Skeletal muscle satellite cell (primary cell): ENCODE data around the gene CKM. TPM values are rescaled to one million over a fixed set of nuclear protein-coding genes. Genes with fewer than 3 reads are reported as not detected.

Source experiments
- H3K27me3 ChIP-seq: 2 replicates; pipeline ENCODE4 v1.7.0; 2013; ENCODE audit warnings: low read length; ENCODE audit not compliant: control insufficient read depth, insufficient read depth
- H3K36me3 ChIP-seq: 2 replicates; pipeline ENCODE4 v1.7.0; 2013; ENCODE audit warnings: mild to moderate bottlenecking, control low read depth, low read length; ENCODE audit not compliant: insufficient read depth
- H3K4me1 ChIP-seq: 2 replicates; pipeline ENCODE4 v1.7.0; 2013; ENCODE audit warnings: low read length; ENCODE audit not compliant: control insufficient read depth, insufficient read depth
- H3K4me2 ChIP-seq: 2 replicates; pipeline ENCODE4 v1.7.0; 2013; ENCODE audit warnings: mild to moderate bottlenecking, low read length
- H3K4me3 ChIP-seq: 2 replicates; pipeline ENCODE4 v1.7.0; 2013; ENCODE audit warnings: low read length
- H3K9ac ChIP-seq: 2 replicates; pipeline ENCODE4 v1.7.0; 2013; ENCODE audit warnings: mild to moderate bottlenecking, low read depth, low read length, moderate library complexity
- H3K9me3 ChIP-seq: replicated peaks from 2 replicates; pipeline ENCODE4 v1.7.0; 2013; ENCODE audit warnings: mild to moderate bottlenecking, control low read depth, low read length
- total RNA-seq: library from RNA; depleted of rRNA; stranded (reverse); fragments of >200 nt; gene quantifications from 2 replicates; pipeline ENCODE4 v1.2.3, GENCODE V29; 2012; rRNA removed

CKM gene
- 0.25 and 7.4 TPM in 2 replicates for total RNA-seq

GRCh38 chr19:45322744-45323281 is at the start of gene CKM:
Gene CKM, minus strand, starts transcription at chr19:45322875. Its CDS starts 3,162 bp downstream, at chr19:45319713.
- H3K9ac ChIP-seq: no peak within 1 kb of the TSS
- no peaks in the 10 kb centered on the region for H3K4me1 ChIP-seq
- peaks cover 31% of the 10 kb centered on the region for H3K27me3 ChIP-seq
- peak within 1 kb of the TSS; percentile 37 for H3K4me2 ChIP-seq
- no peaks in the 10 kb centered on the region for H3K36me3 ChIP-seq
- H3K4me3 ChIP-seq: no peak within 1 kb of the TSS
- H3K9me3 ChIP-seq: no peaks in the 10 kb centered on the region

- H3K27me3 ChIP-seq: no peaks in the 10 kb centered on the region
- H3K9me3 ChIP-seq: no peaks in the 10 kb centered on the region
- peak within 1 kb of the TSS; percentile 93 for H3K9ac ChIP-seq
- peaks cover 27% of the 10 kb centered on the region for H3K4me1 ChIP-seq
- peak within 1 kb of the TSS; percentile 92 for H3K4me3 ChIP-seq
- H3K36me3 ChIP-seq: peaks cover 14% of the 10 kb centered on the region
- H3K4me2 ChIP-seq: peak within 1 kb of the TSS; percentile 88
Measured at GRCh38 chr19:45370410-45371204, 47.9 kb upstream of the CKM start, which contains the start of gene ERCC2. Gene ERCC2, minus strand, starts transcription at chr19:45370573. Its CDS starts 33 bp downstream, at chr19:45370540.

DNA sequence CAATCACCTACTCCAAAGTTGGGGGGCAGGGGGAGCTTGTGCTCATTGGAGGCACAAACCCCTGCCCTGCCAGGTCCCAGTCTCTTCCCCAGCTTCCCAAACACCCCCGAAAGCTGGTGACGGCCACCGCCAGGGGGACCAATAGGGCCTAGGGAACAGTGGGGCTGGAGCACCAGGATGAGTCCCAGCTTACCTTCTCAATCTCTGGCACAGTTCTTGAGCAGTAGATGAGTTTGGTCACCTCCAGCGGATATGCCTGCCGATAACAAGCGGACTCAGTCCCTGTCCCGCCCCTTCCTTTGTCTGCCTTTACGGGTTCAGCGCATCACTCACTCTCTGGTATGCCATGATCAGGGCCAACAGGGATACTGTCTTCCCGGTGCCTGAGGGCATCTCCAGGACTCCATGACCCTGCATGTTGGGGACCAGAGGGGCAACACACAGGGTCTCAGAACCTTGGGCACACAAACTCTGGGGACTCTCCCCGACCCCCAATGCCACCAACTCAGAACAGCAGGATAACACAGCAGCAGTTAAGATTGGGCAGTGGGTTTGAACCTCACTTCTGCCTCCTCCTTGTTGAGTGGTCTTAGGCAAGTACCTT is 46.2 kb upstream of the CKM start:
- Histone ChIP-seq H3K36me3 (peaks cover 24% of the 10 kb centered on the region), H3K4me3 (peak overlapping the region; percentile 92), H3K9me3 (no peaks in the 10 kb centered on the region)

DNA sequence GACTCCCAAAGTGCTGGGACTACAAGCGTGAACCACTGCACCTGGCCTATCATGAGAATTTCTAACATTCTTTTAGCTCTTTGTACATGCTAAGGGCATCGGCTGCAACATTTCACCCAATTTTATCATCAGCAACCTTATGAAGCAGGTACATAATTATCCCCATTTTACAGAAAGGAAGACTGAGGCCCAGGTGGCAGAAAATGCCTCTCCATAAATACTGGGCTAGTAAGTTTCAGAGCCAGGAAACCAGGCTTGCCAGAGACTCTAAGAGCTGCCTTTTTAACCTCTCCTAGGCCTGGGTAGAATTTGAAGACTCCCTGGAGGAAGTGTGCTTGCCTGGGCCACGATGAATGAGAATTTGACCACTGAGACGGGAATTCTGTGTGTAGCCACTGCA is 45.5 kb upstream of the CKM start:
- Histone ChIP-seq H3K9me3 (no peaks in the 10 kb centered on the region), H3K27me3 (no peaks in the 10 kb centered on the region), H3K4me1 (peaks cover 19% of the 10 kb centered on the region), H3K36me3 (peaks cover 29% of the 10 kb centered on the region), H3K9ac (no peak overlapping the region), H3K4me3 (no peak overlapping the region), H3K4me2 (peak overlapping the region; percentile 88)

More for the DNA sequence above, 46.2 kb upstream of the CKM start:
- H3K4me1 ChIP-seq: peaks cover 19% of the 10 kb centered on the region
- H3K27me3 ChIP-seq: no peaks in the 10 kb centered on the region
- no peak overlapping the region for H3K9ac ChIP-seq
- peak overlapping the region; percentile 88 for H3K4me2 ChIP-seq

GRCh38 chr19:45364696-45365095 is 42.0 kb upstream of the CKM start:
- no peak overlapping the region for H3K4me3 ChIP-seq
- no peaks in the 10 kb centered on the region for H3K27me3 ChIP-seq
- H3K4me2 ChIP-seq: no peak overlapping the region
- H3K9me3 ChIP-seq: no peaks in the 10 kb centered on the region
- peaks cover 17% of the 10 kb centered on the region for H3K4me1 ChIP-seq
- H3K36me3 ChIP-seq: peaks cover 49% of the 10 kb centered on the region
- no peak overlapping the region for H3K9ac ChIP-seq

- no peak overlapping the region for H3K9ac ChIP-seq
- peaks cover 11% of the 10 kb centered on the region for H3K4me1 ChIP-seq
- peaks cover 56% of the 10 kb centered on the region for H3K36me3 ChIP-seq
- no peak overlapping the region for H3K4me3 ChIP-seq
- no peaks in the 10 kb centered on the region for H3K27me3 ChIP-seq
- no peak overlapping the region for H3K4me2 ChIP-seq
- no peaks in the 10 kb centered on the region for H3K9me3 ChIP-seq
Measured at GRCh38 chr19:45363861-45364459, 41.3 kb upstream of the CKM start.

GRCh38 chr19:45362291-45362690 is 39.6 kb upstream of the CKM start:
- Histone ChIP-seq H3K4me3 (no peak overlapping the region), H3K9ac (no peak overlapping the region), H3K4me2 (no peak overlapping the region), H3K36me3 (peaks cover 66% of the 10 kb centered on the region), H3K27me3 (no peaks in the 10 kb centered on the region), H3K9me3 (no peaks in the 10 kb centered on the region), H3K4me1 (no peaks in the 10 kb centered on the region)

GRCh38 chr19:45361608-45362007 is 38.9 kb upstream of the CKM start:
- Histone ChIP-seq H3K36me3 (peaks cover 72% of the 10 kb centered on the region), H3K4me3 (no peak overlapping the region), H3K27me3 (no peaks in the 10 kb centered on the region), H3K4me1 (no peaks in the 10 kb centered on the region), H3K4me2 (no peak overlapping the region), H3K9me3 (no peaks in the 10 kb centered on the region), H3K9ac (no peak overlapping the region)

GRCh38 chr19:45358213-45358792 is 35.6 kb upstream of the CKM start:
- Histone ChIP-seq H3K27me3 (no peaks in the 10 kb centered on the region), H3K4me3 (no peak overlapping the region), H3K4me2 (no peak overlapping the region), H3K9me3 (no peaks in the 10 kb centered on the region), H3K36me3 (peaks cover 84% of the 10 kb centered on the region), H3K9ac (no peak overlapping the region), H3K4me1 (no peaks in the 10 kb centered on the region)

DNA sequence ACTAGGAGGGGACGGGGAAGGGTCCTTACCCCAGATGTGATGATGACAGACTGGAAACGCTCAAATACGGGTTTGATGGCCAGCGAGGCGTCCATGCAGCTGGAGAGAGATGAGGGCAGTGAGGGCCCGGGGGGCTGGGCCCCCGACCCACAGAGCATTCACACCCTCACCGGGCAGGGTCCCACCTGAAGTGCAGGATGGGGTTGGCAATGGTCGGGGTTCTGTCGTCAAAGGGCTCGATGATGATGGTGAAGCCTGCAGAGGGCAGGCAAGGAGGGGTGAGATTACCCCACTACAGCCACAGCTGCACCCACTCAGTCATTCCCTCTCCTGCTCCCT is 34.7 kb upstream of the CKM start:
- Histone ChIP-seq H3K4me3 (no peak overlapping the region), H3K27me3 (no peaks in the 10 kb centered on the region), H3K4me1 (no peaks in the 10 kb centered on the region), H3K9me3 (no peaks in the 10 kb centered on the region), H3K4me2 (no peak overlapping the region), H3K9ac (no peak overlapping the region), H3K36me3 (peaks cover 86% of the 10 kb centered on the region)

DNA sequence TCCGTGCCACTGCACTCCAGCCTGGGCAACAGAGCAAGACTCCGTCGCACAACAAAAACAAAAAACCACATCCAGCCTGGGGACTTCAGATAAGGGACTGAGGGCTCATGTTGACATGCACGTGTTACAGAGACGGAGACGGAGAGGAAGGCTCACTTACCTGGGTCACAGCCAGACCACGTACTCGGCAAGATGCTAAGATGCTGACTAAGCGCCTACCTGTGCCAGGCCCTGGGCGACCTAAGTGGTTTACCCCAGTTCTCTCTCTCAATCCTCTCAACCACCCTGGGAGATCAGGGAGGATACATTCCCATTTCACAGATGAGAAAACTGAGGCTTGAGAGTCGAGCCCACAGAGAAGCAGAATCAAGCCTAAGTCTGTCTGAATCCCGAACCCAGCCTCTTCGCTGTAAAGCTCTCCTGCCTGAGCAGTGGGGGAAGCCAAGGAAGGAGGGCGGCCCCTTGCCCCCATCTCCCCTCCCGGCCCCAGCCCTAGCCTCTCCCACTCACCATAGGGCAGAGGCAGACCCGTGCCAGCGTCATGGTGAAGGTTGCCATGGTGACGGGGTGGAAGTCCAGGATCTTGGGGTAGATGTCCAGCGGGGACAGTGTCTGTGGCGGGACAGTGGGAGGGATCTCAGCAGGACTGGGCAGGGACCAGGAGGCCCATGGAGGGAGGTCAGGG is 34.2 kb upstream of the CKM start:
- Histone ChIP-seq H3K4me1 (no peaks in the 10 kb centered on the region), H3K4me2 (no peak overlapping the region), H3K4me3 (no peak overlapping the region), H3K9ac (no peak overlapping the region), H3K9me3 (no peaks in the 10 kb centered on the region), H3K27me3 (no peaks in the 10 kb centered on the region), H3K36me3 (peaks cover 86% of the 10 kb centered on the region)
